ENCODE data around the gene TMEM253. TPM values are rescaled to one million over a fixed set of nuclear protein-coding genes. Genes with fewer than 3 reads are reported as not detected.

Gene TMEM253
- polyA plus RNA-seq, 1 of the 3 experiments (the other 2 are of a cell fraction): 0.82 TPM

DNA sequence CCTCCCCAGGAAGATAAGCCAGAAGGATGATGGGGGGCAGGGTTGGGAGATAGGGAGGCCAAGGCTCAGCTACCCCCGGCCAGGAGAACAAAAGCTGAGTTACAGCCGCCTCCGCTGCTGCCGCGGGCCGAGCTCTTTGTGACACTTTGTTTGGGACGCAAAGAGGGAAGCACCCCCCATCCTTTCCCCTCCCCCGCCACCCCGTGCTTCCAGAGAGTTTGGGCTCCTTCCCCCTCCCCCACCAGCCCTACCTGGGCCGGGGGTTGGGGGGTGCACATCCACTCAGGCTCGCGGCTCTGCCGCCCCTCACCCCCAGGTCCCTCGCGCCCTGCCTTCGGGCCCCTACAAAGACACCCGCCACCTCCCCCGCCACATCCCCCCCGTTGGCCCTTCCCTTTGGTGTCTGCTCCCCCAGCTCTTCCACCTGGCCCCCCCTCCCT is 3.2 kb upstream of the TMEM253 start:
- peaks cover 0 to 9% of the 10 kb centered on the region in 2 experiments for H3K36me3 ChIP-seq (replicated peaks in 1 of 2; ENCODE audit: control insufficient read depth in 1 of 2, insufficient read depth in 2 of 2, low read length in 1 of 2)
- peak overlapping the region; percentile 59 for H3K4me2 ChIP-seq
- peaks cover 14% of the 10 kb centered on the region; the same call in 1 of the 2 replicates for H4K20me1 ChIP-seq (ENCODE audit: insufficient read depth)
- peak overlapping the region; percentile 44 to 89; a peak in 3 of 4 replicates for H3K27ac ChIP-seq (ENCODE audit: low read depth in 2 of 2, low read length in 1 of 2)
- no peaks in the 10 kb centered on the region for H3K79me2 ChIP-seq (ENCODE audit: insufficient read depth)
- peaks cover 33 to 34% of the 10 kb centered on the region in 2 experiments for H3K4me1 ChIP-seq (ENCODE audit: control insufficient read depth in 1 of 2, insufficient read depth in 2 of 2, low read depth in 1 of 2, low read length in 1 of 2)
- no peaks in the 10 kb centered on the region for H3K9me3 ChIP-seq
- no peak for DNase-seq
- H3K4me3 ChIP-seq (ENCODE audit: low read depth in 2 of 2, low read length in 1 of 2): peak overlapping the region; percentile 45 to 51
- POLR2A ChIA-PET: interaction anchor here (1.0 to 3.9 kb wide), 4 partner anchors 8 to 96 kb away, joined by 3 to 19 read pairs (median 4); partner anchors contain the start of gene ARHGEF40
- H3F3A ChIP-seq (replicated peaks; ENCODE audit: insufficient read depth): peaks cover 38% of the 10 kb centered on the region
- TF ChIP-seq JUND (IDR thresholded peaks at IDR 0.05) (no peak), RXRA (IDR thresholded peaks at IDR 0.05; ENCODE audit: borderline replicate concordance, low read depth) (no peak), NRF1 (IDR thresholded peaks at IDR 0.05; ENCODE audit: low read depth, low read length) (no peak), TAF1 (IDR thresholded peaks at IDR 0.05; ENCODE audit: borderline replicate concordance, low read depth, low read length) (no peak), TEAD4 (IDR thresholded peaks at IDR 0.05; ENCODE audit: borderline replicate concordance, insufficient read depth) (no peak), TCF12 (IDR thresholded peaks at IDR 0.05) (no peak), EZH2phosphoT487 (IDR thresholded peaks at IDR 0.05; ENCODE audit: borderline replicate concordance, low read depth) (no peak), NFIC (IDR thresholded peaks at IDR 0.05; ENCODE audit: borderline replicate concordance) (no peak), YY1 (IDR thresholded peaks at IDR 0.05; ENCODE audit: low read depth) (no peak)
- TF ChIP-seq, protein P1, sequence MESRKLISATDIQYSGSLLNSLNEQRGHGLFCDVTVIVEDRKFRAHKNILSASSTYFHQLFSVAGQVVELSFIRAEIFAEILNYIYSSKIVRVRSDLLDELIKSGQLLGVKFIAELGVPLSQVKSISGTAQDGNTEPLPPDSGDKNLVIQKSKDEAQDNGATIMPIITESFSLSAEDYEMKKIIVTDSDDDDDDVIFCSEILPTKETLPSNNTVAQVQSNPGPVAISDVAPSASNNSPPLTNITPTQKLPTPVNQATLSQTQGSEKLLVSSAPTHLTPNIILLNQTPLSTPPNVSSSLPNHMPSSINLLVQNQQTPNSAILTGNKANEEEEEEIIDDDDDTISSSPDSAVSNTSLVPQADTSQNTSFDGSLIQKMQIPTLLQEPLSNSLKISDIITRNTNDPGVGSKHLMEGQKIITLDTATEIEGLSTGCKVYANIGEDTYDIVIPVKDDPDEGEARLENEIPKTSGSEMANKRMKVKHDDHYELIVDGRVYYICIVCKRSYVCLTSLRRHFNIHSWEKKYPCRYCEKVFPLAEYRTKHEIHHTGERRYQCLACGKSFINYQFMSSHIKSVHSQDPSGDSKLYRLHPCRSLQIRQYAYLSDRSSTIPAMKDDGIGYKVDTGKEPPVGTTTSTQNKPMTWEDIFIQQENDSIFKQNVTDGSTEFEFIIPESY (IDR thresholded peaks at IDR 0.05; ENCODE audit: borderline replicate concordance, low read depth): no peak
- TF ChIP-seq, protein P2, sequence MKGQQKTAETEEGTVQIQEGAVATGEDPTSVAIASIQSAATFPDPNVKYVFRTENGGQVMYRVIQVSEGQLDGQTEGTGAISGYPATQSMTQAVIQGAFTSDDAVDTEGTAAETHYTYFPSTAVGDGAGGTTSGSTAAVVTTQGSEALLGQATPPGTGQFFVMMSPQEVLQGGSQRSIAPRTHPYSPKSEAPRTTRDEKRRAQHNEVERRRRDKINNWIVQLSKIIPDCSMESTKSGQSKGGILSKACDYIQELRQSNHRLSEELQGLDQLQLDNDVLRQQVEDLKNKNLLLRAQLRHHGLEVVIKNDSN (IDR thresholded peaks at IDR 0.05; ENCODE audit: borderline replicate concordance, low read depth): no peak
- TF ChIP-seq, protein P3, sequence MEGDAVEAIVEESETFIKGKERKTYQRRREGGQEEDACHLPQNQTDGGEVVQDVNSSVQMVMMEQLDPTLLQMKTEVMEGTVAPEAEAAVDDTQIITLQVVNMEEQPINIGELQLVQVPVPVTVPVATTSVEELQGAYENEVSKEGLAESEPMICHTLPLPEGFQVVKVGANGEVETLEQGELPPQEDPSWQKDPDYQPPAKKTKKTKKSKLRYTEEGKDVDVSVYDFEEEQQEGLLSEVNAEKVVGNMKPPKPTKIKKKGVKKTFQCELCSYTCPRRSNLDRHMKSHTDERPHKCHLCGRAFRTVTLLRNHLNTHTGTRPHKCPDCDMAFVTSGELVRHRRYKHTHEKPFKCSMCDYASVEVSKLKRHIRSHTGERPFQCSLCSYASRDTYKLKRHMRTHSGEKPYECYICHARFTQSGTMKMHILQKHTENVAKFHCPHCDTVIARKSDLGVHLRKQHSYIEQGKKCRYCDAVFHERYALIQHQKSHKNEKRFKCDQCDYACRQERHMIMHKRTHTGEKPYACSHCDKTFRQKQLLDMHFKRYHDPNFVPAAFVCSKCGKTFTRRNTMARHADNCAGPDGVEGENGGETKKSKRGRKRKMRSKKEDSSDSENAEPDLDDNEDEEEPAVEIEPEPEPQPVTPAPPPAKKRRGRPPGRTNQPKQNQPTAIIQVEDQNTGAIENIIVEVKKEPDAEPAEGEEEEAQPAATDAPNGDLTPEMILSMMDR (IDR thresholded peaks at IDR 0.05): no peak
- H3K9me2 ChIP-seq: no peaks in the 10 kb centered on the region
- H2AFZ ChIP-seq (ENCODE audit: low read depth): no peak overlapping the region
- no peak overlapping the region for H3K9ac ChIP-seq
- H3K27me3 ChIP-seq (ENCODE audit: insufficient read depth): no peaks in the 10 kb centered on the region
- 16% methylated on average over 17 of the region's 19 CpGs for WGBS (ENCODE audit: low lambda C conversion rate)
- CTCF ChIA-PET: interaction anchor here (1.1 to 20.5 kb wide), 7 partner anchors 8 to 82 kb away, joined by 3 to 555 read pairs (median 68); partner anchors contain the start of genes ARHGEF40, NDRG2 and TMEM253
